ENCODE measurements around the gene PIK3R6.

GRCh38 chr17:8832711-8833352 is 34.6 kb downstream of the PIK3R6 start:
- peak; percentile 73 for TF ChIP-seq CTCF (conservative IDR thresholded peaks at IDR 0.05; ENCODE audit: low read length)
- TF ChIP-seq EZH2phosphoT487 (IDR thresholded peaks at IDR 0.05; ENCODE audit: borderline replicate concordance): no peak
